WI38 (cell line): ENCODE measurements around the gene UTS2.

Experiments used
- H3K4me3 ChIP-seq: 2 replicates; pipeline ENCODE4 v1.5.1; 2011; ENCODE audit warnings: low read depth, mild to moderate bottlenecking, control low read depth, low read length
- CTCF ChIP-seq: IDR thresholded peaks from 2 replicates; pipeline ENCODE4 v1.5.1; 2012; ENCODE audit warnings: low read depth, mild to moderate bottlenecking, control low read depth, low read length

UTS2 gene

GRCh38 chr1:7813677-7814373, 39.0 kb downstream of the UTS2 start:
- no peak for TF ChIP-seq CTCF
- no peak overlapping the region for H3K4me3 ChIP-seq

GRCh38 chr1:7811476-7811875, 41.4 kb downstream of the UTS2 start:
- no peak for TF ChIP-seq CTCF
- no peak overlapping the region for H3K4me3 ChIP-seq

- no peak for TF ChIP-seq CTCF
- H3K4me3 ChIP-seq = no peak overlapping the region
Observed at GRCh38 chr1:7810395-7810794, 42.5 kb downstream of the UTS2 start.

GRCh38 chr1:7809742-7810141, 43.1 kb downstream of the UTS2 start:
- H3K4me3 ChIP-seq = no peak overlapping the region
- TF ChIP-seq CTCF = no peak

- no peak overlapping the region for H3K4me3 ChIP-seq
- TF ChIP-seq CTCF = peak; percentile 17; the same call in 1 of the 2 replicates
Observed at GRCh38 chr1:7808253-7808844, 44.5 kb downstream of the UTS2 start.

- no peak for TF ChIP-seq CTCF
- no peak overlapping the region for H3K4me3 ChIP-seq
Observed at GRCh38 chr1:7805460-7805859, 47.4 kb downstream of the UTS2 start.
